ENCODE measurements around the gene LMNA. TPM values are rescaled to one million over a fixed set of nuclear protein-coding genes. Genes with fewer than 3 reads are reported as not detected.
A peak's percentile ranks its signal among the peaks of the same experiment; 100 is the strongest.

Gene LMNA
- total and polyA plus RNA-seq, 9 donors, result 50.1 to 609 (median 360) TPM

- Histone ChIP-seq H3K27me3 (no peaks in the 10 kb centered on the region), H3K9me3 (no peaks in the 10 kb centered on the region), H3K27ac (peak overlapping the region; percentile 95 to 99), H3K36me3 (no peaks in the 10 kb centered on the region), H3K4me3 (peak overlapping the region; percentile 38), H3K4me1 (ENCODE audit: insufficient read depth) (peaks cover 59% of the 10 kb centered on the region)
- no peak for TF ChIP-seq CTCF (IDR thresholded peaks at IDR 0.05)
- TF ChIP-seq EP300 (IDR thresholded peaks at IDR 0.05), result no peak
- no peak for TF ChIP-seq POLR2A (IDR thresholded peaks at IDR 0.05)
- DNase-seq, result no peak
- 41 to 51% (median 49%) methylated on average over 4 of the region's 4 CpGs for WGBS, 3 donors
- intact Hi-C loops (cut with DNase I), result no loop called here
Measured at GRCh38 chr1:156121457-156121856, 6.9 kb downstream of the LMNA start.

GRCh38 chr1:156122086-156122485, 7.6 kb downstream of the LMNA start:
- Histone ChIP-seq H3K4me3 (peak overlapping the region; percentile 38), H3K9me3 (no peaks in the 10 kb centered on the region), H3K36me3 (no peaks in the 10 kb centered on the region), H3K27me3 (no peaks in the 10 kb centered on the region), H3K4me1 (ENCODE audit: insufficient read depth) (peaks cover 64% of the 10 kb centered on the region), H3K27ac (peak overlapping the region; percentile 95 to 99)
- TF ChIP-seq CTCF (IDR thresholded peaks at IDR 0.05) (no peak), EP300 (IDR thresholded peaks at IDR 0.05) (no peak), POLR2A (IDR thresholded peaks at IDR 0.05) (no peak)
- intact Hi-C loops (cut with DNase I), result no loop called here
- 2 to 4% (median 4%) methylated on average over 4 of the region's 4 CpGs for WGBS, 3 donors
- DNase-seq, result no peak

GRCh38 chr1:156122519-156123355, 8.2 kb downstream of the LMNA start:
- 3 to 4% (median 3%) methylated on average over 14 of the region's 14 CpGs for WGBS, 3 donors
- Histone ChIP-seq H3K4me1 (ENCODE audit: insufficient read depth) (peaks cover 64% of the 10 kb centered on the region), H3K27me3 (no peaks in the 10 kb centered on the region), H3K4me3 (peak overlapping the region; percentile 38), H3K27ac (peak overlapping the region; percentile 95 to 99), H3K9me3 (no peaks in the 10 kb centered on the region), H3K36me3 (no peaks in the 10 kb centered on the region)
- TF ChIP-seq EP300 (IDR thresholded peaks at IDR 0.05), result peak; percentile 11
- TF ChIP-seq CTCF (IDR thresholded peaks at IDR 0.05), result no peak
- peak; percentile 54 for TF ChIP-seq POLR2A (IDR thresholded peaks at IDR 0.05)
- intact Hi-C loops (cut with DNase I), result no loop called here
- DNase-seq, result peak; percentile 91 to 94 (median 91)

GRCh38 chr1:156123356-156124196, 9.1 kb downstream of the LMNA start:
- peak overlapping the region; percentile 95 to 99 for H3K27ac ChIP-seq
- peak in 2 of 3 donors; percentile 9 to 13 for TF ChIP-seq CTCF (IDR thresholded peaks at IDR 0.05)
- TF ChIP-seq POLR2A (IDR thresholded peaks at IDR 0.05), result peak; percentile 54
- TF ChIP-seq EP300 (IDR thresholded peaks at IDR 0.05), result peak; percentile 26
- intact Hi-C loops (cut with DNase I), result no loop called here
- peak overlapping the region; percentile 38 for H3K4me3 ChIP-seq
- H3K4me1 ChIP-seq (ENCODE audit: insufficient read depth), result peaks cover 61% of the 10 kb centered on the region
- no peaks in the 10 kb centered on the region for H3K9me3 ChIP-seq
- no peaks in the 10 kb centered on the region for H3K36me3 ChIP-seq
- no peaks in the 10 kb centered on the region for H3K27me3 ChIP-seq
- WGBS, 3 donors, result 19 to 27% (median 21%) methylated on average over 14 of the region's 14 CpGs
- peak; percentile 95 to 97 (median 96) for DNase-seq

All from ovary (tissue), 9 donors.